ENCODE data around the gene GUCD1.
A peak's percentile ranks its signal among the peaks of the same experiment; 100 is the strongest.
"Not testable (repeated sequence)": the region's sequence is repeated elsewhere in the genome, so short reads cannot be mapped to it uniquely, and the experiment has no call there.

GUCD1 gene

DNA sequence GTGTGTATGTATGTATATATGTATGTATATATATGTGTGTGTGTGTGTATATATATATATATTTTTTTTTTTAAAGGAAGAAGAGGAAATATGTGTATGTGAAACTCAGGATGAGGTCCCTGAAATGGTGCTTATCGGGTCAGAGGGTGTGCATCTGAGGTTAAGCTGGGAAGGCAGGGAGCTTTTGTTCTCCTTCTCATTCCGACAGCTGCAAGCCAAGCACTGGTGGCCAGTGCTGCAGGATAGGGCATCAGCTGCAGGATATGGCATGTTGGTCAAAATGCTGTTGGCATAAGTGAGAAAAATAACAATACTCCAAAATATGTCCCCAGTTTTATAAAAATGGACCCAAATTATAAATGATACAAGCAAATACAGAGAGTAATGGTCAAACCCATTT, 8.3 kb upstream of the GUCD1 start:
- no peak for DNase-seq

DNA sequence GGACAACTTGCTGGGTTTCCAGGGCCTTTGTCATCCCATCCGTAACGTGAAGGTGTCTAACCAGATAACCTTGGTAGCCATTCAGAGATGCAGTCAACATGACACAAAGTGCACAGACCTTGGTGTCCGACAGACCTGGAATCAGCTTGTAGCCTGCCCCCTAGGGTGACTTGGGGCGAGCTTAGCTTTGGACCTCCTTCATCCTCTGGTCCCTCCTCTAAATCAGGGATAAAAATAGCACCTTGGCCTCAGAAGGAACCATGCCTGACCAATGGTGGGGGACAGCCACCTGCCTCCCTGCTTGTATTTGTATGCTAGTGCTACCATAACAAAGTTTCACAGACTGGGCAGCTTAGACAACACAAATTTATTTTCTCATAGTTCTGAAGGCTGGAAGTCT, 4.5 kb upstream of the GUCD1 start:
- no peak for DNase-seq

DNA sequence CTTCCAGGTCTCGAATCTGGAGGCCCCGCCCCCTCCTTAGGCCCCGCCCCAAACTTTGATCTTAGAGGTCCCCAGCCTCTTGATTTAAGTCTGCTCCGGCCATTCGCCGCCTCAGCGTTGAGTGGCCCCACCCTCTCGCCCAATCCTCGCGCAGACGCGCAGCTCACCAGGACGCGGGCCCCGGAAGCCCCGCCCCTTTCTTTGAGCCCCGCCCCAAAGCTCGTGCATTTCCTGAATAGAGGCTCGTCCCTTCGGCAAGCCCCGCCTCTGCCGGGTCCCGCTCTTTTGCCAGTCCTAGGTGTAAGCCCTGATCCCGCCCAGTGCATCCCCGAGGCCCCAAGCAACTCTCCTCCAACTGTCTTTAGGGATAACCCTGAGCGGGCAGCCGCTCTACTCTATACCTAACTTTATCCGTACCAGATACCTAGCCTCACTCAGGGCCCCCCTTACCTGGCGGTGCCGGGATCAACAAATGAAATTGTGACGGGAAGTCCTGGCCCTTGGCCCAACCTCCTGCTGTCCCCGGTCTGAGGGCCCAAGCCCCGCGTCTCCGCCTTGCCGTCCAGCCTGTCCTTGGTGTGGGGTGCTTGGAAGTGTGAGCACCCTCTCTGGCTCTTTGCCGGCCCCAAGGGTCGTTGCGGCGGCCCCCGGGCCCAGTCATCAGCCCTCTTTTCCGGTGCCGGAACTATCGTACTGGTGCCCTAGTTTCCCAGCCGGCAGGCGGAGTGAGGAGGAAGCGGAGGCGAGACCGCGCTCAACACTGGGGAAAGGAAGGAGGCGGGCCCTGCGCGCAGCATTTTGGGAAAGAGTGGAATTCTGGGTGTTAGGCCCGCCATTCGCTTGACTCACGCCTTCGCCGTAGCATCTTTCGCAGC, 464 bp upstream of the GUCD1 start, which contains the start of gene SNRPD3:
TSS of gene SNRPD3 (plus strand) at position 835 of the 875 bp plus-strand sequence. CDS start 1,676 bp downstream, outside the sequence.
- peak; percentile 96 for DNase-seq

- DNase-seq = peak; percentile 7
Measured at GRCh38 chr22:24553597-24554312, 1.2 kb downstream of the GUCD1 start.

DNA sequence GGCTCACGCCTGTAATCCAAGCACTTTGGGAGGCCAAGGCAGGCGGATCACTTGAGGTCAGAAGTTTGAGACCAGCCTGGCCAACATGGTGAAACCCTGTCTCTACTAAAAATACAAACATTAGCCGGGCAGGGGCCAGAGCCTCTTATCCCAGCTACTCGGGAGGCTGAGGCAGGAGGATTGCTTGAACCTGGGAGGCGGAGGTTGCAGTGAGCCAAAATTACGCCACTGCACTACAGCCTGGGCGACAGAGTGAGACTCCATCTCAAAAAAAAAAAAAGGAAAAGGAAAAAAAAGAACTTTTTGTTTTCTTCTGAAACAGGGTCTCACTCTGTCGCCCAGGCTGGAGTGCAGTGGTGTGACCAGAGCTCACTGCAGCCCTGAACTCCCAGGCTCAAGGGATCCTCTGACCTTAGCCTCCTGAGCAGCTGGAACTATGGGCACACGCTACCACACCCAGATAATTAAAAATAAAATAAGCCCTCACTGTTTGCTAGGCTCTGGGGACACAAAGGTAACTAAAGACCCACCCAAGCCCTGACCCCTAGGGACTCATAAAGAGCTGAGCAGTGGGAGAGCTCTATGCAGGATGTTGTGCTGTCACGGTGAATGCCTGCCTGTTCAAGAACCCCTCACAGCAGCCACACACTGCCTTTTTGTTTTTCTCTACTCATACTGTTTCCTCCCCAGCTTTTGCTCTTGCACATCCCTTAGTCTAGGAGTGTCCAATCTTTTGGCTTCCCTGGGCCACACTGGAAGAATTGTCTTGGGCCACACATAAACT, 2.2 kb downstream of the GUCD1 start:
- peak; percentile 10 for DNase-seq

DNA sequence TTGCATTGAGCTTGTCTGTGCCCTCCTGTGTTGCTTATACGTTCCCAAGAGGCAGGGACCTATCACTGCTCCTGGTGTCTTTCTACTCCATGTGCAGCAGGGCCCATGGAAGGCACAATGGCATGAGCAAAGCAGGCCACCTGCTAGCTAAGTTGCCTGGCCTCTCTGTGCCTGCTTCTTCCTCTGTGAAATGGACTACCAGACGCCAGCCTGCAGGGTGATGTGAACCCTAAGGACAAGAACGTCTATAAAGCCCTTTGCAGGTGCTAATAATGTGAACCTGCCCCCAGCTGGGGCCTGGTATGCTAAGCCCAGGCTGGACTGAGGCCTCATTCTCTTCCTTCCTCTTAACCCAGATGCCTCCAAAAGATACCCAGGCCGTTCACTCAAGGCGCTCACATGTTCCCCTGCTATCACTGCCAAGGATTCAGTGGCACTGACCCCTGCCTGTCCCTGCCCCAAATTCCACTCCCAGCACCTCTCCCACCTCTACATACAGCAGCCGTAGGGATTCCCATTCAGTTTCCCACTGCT, 4.0 kb downstream of the GUCD1 start:
- no peak for DNase-seq

DNA sequence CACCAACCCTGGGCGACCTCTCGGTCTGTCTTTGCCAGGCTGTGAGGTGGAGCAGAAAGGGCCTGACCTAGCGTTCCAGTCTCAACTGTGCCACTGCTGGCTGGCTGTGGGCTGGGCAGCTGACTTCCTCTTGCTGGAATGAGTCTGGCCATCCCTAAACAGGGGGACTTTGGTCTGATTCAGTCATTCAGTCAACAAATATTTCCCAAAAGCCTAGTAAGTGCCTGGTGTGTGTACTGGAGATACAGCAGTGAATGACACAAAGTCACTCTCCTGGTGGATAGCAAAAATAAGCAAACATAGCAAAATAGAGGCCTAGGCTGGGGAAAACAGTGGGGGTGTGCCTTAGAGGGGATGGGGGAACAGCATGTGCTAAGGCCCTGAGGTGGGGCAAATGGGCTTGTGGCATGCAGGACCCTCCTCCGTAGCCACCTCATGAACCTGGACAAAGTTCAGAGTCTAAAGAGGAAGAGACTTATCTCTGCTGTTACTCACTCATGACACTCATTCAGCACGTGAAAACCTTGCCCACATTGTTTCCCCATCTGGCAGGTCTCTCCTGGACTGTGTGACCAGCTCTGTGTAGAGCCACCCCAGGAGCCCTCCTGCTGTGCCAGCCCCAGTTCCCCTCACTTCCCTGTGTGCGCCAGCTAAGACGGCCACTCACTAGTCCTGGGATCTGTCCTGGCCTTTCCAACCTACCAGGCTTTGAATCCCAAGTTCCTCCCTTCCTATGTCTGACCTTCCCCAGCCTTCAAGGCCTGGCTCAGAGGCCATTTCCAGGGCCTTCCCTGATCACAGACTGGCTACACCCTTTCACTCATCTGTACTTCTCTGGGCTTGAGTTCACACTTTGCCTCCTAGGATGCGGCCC, 4.7 kb downstream of the GUCD1 start:
- no peak for DNase-seq

DNA sequence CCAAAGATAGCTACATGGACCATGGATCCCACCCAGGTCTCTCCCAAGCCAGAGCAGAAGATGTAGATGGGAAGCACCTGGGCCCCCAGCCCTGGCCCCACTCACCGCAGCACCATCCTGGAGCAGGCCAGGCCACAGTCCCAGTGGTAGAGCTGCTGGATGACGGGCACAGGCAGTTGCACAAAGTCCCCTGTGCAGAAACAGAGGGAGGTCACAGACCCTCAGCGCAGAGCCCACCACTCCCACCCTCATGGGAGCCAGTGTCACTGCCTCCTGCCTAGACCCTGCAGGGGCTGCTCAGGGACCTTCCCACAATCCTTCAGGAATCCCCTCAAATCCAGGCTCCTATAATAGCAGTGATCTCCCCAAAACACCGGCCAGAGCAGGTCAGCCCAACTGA, 6.1 kb downstream of the GUCD1 start:
- no peak for DNase-seq

GRCh38 chr22:24543679-24544243, 11.2 kb downstream of the GUCD1 start:
- DNase-seq = no peak

GRCh38 chr22:24543185-24543601, 11.7 kb downstream of the GUCD1 start:
- no peak for DNase-seq

DNA sequence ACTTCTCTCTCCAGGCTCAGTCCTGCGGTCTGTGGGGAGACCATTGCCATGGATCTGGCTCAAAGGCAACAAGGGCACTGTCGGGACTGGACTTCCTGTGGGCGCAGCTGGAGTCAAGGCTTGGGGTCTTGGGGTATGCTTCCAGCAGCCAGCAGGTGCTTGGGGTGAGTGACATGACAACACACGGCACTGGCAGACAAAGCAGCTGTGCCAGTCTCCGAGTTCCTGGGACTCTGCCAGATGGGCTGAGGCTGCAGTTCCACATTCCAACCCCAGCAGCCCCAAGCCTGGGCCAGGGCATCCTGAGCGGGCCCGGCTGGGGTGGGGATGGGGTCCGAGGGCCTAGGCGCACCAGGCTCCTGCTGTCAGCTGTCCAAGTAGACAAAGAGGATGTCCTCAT, 12.3 kb downstream of the GUCD1 start:
- no peak for DNase-seq

DNA sequence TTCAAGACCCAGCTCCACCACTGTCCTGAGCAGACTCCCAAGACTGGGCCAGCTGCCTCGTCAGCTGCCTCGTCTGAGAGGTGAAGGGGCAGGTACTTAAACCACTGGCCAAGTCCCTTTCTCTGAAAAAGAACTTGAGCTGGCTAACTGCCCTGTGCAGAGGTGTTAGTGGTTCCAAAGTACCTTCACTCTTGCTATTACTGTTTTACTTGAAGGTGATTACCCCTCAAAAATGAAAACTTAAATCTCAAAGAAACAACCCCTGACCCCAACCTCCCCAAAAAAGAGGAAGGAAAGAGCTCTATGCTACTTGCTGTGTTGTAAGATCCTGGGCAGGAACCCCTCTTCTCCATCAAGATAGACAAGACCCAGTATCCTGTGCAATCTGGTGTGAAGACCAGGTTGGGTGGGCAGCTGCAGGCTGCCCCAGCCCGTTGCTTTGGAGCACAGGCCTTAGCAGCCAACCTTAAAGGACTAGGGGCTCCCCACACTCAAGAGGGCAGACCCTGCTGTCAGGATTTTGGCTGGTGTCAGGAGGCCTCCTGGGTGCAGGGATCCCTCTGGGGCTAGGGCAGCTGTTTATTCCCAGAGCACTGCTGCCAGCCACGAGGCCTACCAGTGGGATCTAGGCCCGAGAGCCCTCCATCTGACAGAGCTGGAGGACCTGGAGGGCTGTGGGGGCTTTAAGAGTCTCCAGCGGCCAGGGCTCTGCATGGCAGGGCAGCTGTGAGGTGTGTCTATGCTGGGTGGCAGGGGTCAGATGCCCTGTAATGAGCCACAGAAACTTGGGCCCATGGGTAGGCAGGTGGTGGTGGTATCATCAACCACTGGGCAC, 13.0 kb downstream of the GUCD1 start:
- no peak for DNase-seq

DNA sequence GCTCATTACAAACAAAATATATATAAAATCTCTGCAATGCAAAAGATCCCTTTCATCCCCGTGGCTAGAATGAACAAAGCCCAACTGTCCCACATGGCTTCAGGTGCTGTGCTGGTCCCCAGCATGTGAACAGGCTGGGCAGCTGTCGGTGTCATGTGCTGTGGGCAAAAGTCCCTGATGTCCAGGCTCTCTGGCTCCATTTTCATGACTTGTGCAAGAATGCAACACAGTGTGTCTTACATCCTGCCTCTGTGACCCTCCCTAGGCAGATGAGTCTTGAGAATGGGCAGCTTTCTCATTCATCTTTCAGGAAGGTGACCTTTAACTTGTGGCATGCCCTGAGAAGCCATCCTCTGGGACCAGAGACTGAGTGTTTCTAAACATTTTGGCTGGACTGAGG, 14.5 kb downstream of the GUCD1 start:
- DNase-seq = no peak

DNA sequence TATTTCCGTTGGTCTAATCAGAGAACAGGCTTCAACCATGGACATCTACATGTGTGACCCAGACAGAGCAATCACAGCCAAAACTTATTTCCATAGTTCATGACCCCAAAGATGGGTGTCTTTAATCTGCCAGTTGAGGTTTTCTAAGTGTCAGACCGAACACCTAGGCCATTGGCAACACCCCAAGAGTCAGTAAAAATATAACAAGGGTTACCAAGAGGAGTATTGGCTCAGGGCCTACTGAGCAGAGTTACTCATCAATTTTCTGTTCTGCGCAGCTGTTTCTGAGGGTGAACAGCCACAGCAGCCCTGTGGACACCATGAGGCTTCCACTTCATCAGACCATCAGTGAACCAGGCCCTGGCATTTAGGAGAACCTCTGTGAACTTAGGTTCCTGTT, 18.8 kb downstream of the GUCD1 start:
- DNase-seq = no peak

DNA sequence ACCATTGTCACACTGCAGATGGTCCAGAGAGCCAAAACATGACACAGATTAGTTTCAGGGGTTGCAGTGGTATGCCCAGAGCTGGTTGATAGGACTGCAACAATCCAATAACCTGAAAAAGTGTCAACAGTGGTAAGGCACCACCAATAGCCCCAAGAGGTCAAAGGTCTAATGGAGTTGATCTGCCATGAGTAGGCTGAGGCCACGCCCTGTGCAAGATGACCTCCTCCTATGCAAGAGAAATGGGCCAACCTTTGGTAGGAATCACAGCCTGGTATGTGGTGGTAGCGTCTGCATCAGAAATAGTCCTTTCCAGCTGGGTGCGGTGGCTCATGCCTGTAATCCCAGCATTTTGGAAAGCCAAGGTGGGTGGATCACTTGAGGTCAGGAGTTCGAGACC, 19.6 kb downstream of the GUCD1 start:
- no peak for DNase-seq

GRCh38 chr22:24532075-24532474, 22.9 kb downstream of the GUCD1 start:
- DNase-seq = no peak

DNA sequence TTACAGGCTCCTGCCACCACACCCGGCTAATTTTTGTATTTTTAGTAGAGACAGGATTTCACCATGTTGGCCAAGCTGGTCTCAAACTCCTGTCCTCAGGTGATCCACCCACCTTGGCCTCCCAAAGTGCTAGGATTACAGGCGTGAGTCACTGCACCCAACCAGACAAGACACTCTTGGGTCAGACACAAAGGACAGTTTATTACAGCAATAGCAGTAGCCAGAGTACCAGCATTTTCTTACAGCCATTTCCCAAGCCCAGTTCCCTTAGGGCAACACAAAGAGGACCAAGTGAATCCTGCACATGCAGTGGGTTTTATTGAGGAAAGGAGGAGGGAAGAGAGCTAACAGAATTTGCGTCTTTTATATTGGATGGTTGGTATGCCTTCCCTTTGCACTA, 24.0 kb downstream of the GUCD1 start:
- not testable (repeated sequence) for DNase-seq

DNA sequence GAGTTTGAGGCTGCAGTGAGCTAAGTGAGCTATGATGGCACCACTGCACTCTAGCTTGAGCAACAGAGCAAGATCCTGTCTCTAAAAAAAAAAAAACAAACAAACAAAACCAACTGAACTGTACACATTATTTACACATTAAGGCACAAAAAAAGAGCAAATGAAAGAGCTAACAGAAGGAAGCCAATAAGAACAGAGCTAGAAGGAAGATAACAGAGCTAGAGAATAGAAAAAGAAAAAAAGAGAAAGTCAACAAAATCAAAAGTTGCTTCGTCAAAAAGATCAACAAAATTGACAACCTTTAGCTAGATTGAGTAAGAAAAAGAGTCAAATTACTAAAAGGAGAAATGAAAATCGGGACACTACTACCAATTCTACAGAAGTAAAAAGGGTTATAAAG, 25.0 kb downstream of the GUCD1 start:
- DNase-seq = no peak

DNA sequence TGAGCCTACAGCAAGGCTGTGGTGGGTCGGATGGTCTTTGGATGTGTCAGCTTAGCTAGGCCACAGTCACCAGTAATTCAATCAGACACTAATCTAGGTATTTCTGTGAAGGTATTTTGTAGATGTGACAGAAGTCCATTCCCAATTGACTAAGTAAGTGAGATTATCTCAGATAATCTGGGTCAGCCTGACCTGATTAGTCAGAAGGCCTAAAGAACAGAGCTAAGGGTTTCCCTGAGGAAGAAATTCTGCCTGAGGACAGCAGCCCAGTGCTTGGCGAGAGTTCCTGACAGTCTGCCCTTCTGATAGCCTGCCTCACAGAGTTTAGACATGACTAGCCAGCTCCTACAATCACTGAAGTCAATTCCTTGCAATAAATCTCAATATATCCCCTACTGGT, 28.7 kb downstream of the GUCD1 start:
- no peak for DNase-seq

DNA sequence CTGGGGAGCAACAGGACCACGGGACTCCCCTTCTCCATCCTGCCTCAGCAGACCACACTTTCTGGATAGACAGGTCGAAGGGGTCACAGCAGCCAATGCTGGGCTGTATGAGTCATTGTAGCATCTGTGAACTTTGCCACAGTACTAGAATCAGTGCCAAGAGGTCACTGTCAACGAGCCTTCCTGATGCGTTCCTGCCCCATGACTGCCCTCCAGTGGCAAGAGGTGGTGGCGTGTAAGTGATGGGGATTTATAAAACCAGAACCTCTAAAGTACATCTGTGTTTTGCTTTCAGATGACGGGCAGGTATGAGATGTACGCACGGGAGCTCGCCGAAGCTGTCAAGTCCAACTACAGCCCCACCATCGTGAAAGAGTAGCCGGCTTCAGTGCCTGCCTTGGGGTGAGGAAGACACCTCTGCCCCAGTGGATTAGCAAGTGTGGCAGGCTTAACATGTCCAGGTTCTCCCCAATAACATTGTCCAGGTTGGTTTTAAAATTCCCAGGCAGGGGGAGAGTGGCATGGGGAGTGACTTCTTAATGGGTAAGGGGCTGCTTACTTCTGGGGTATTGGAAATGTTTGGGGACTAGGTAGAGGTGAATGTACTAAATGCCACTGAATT, 29.4 kb downstream of the GUCD1 start:
- peak; percentile 38 for DNase-seq
